Skeletal muscle satellite cell (primary cell): ENCODE data around the gene MSMB. TPM values are rescaled to one million over a fixed set of nuclear protein-coding genes. Genes with fewer than 3 reads are reported as not detected.
"Not testable (repeated sequence)": the region's sequence is repeated elsewhere in the genome, so short reads cannot be mapped to it uniquely, and the experiment has no call there.

Experiments used
- H3K27me3 ChIP-seq: 2 replicates; pipeline ENCODE4 v1.7.0; 2013; ENCODE audit warnings: low read length; ENCODE audit not compliant: control insufficient read depth, insufficient read depth
- H3K36me3 ChIP-seq: 2 replicates; pipeline ENCODE4 v1.7.0; 2013; ENCODE audit warnings: mild to moderate bottlenecking, control low read depth, low read length; ENCODE audit not compliant: insufficient read depth
- H3K4me1 ChIP-seq: 2 replicates; pipeline ENCODE4 v1.7.0; 2013; ENCODE audit warnings: low read length; ENCODE audit not compliant: control insufficient read depth, insufficient read depth
- H3K4me2 ChIP-seq: 2 replicates; pipeline ENCODE4 v1.7.0; 2013; ENCODE audit warnings: mild to moderate bottlenecking, low read length
- H3K4me3 ChIP-seq: 2 replicates; pipeline ENCODE4 v1.7.0; 2013; ENCODE audit warnings: low read length
- H3K9ac ChIP-seq: 2 replicates; pipeline ENCODE4 v1.7.0; 2013; ENCODE audit warnings: mild to moderate bottlenecking, low read depth, low read length, moderate library complexity
- H3K9me3 ChIP-seq: replicated peaks from 2 replicates; pipeline ENCODE4 v1.7.0; 2013; ENCODE audit warnings: mild to moderate bottlenecking, control low read depth, low read length
- small RNA-seq: library from RNA; depleted of rRNA; stranded (forward); fragments of <200 nt; gene quantifications from one replicate; pipeline ENCODE3, GENCODE V24; 2012

MSMB gene

DNA sequence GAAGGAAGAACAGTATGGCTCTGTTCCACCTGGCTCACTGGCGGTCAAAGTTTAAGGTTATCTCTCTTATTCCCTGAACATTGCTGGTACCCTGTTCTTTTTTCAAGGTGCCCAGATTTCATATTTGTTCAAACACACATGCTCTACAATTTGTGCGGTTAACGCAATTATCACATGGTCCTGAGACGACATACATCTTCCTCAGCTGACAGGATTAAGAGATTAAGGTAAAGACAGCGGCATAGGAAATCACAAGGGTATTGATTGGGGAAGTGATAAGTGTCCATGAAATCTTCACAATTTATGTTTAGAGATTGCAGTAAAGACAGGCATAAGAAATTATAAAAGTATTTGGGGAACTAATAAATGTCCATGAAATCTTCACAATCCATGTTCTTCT, 46.1 kb downstream of the MSMB start:
- H3K9me3 ChIP-seq, H3K4me3 ChIP-seq, H3K9ac ChIP-seq, H3K4me1 ChIP-seq, H3K27me3 ChIP-seq, H3K4me2 ChIP-seq: not testable (repeated sequence)
- peaks cover 52% of the 10 kb centered on the region for H3K36me3 ChIP-seq

DNA sequence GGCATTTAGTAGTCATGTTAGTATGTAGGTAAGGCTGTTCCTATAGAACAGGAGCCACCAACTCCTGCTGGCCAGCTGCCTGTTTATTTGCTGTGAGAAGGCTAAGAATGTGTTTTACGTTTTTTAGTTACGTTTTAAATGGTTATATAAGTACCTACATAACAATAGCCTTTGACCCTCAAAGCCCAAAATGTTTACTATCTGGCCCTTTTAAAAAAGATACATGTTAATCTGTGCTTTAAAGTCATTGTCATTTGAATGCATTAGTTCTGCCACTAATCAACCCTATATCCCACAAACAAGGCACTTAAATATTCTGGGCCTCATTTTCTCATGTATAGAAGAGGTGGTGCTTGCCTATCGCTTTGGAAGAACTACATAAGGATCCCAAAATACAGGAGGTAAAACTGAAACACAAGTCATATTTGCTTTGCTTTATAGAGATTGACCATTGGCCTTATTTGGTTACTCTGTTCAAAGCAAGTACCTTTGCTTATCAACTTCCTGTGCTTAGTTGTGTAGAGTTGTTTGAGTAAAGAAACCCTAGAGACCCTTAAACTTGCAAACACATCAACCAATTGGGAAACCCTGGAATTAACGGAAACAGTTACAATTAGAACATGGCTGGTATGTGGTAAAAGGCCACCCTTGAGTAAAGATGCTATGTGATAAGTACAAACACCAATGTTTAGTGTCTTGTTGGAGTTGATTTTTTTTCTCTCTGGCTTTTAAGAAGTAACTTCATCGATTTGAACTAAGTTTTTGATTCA, 47.9 kb downstream of the MSMB start:
- Histone ChIP-seq H3K4me3 (no peak overlapping the region), H3K4me1 (no peaks in the 10 kb centered on the region), H3K9me3 (no peaks in the 10 kb centered on the region), H3K27me3 (no peaks in the 10 kb centered on the region), H3K4me2 (no peak overlapping the region), H3K9ac (no peak overlapping the region), H3K36me3 (peaks cover 34% of the 10 kb centered on the region)

DNA sequence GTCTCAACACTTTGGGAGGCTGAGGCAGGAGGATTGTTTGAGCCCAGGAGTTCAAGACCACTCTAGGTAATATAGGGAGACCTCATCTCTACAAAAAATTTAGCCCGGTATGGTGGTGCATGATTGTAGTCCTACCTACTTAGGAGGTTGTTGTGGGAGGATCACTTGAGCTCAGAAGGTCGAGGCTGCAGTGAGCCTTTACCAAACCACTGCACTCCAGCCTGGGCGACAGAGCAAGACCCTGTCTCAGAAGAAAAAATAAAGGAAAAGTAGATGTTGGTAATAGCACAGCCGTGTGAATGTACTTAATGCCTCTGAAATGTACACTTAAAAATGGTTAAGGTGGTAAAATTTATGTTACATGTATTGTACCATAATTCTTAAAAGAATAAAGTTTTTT, 48.5 kb downstream of the MSMB start:
- Histone ChIP-seq H3K9ac (no peak overlapping the region), H3K4me1 (no peaks in the 10 kb centered on the region), H3K9me3 (no peaks in the 10 kb centered on the region), H3K4me2 (no peak overlapping the region), H3K27me3 (no peaks in the 10 kb centered on the region), H3K36me3 (peaks cover 28% of the 10 kb centered on the region), H3K4me3 (no peak overlapping the region)

DNA sequence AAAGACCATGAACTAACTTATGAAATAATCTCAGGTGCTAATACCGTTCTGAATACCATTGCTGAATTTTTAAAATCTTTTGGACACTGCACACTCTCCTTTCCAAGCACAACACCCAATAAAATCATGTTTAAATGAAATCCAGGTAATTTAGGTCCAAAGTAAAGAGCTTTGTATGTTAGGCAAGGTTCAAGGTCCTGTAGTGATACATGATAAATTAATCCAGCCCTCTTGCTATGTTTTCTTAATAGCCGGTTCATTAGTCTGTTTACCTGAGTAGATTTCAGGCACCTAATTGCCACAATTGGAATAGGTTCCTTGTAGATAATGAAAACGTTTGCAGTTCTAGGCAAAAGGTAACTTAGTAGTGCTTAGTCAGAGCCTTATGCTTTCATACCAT, 60.5 kb downstream of the MSMB start:
- not testable (repeated sequence) for H3K27me3 ChIP-seq

DNA sequence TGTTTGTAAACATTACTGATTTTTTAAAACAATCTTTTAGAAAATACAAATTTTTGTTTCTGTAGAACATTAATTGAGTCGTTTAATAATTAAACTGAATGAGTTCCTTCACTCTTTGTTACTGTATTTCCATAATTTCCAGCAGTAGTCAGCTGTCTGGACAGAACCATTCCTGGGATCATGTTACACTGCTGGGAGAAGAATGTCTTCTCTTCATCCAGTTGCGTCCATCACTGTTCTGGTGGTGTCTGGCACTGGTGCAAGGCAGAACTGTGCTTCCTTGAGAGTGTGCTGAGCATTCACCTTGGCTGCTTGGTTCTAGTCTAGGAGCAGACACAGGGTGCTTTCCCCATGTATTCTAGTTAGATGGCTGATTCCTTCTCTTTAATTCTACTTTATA, 61.6 kb downstream of the MSMB start:
- not testable (repeated sequence) for H3K4me1 ChIP-seq, H3K27me3 ChIP-seq, H3K4me2 ChIP-seq, H3K9ac ChIP-seq, H3K4me3 ChIP-seq, H3K9me3 ChIP-seq, H3K36me3 ChIP-seq

More for the DNA sequence above, 60.5 kb downstream of the MSMB start:
- H3K4me2 ChIP-seq, H3K4me1 ChIP-seq, H3K4me3 ChIP-seq, H3K9me3 ChIP-seq, H3K36me3 ChIP-seq, H3K9ac ChIP-seq: not testable (repeated sequence)

DNA sequence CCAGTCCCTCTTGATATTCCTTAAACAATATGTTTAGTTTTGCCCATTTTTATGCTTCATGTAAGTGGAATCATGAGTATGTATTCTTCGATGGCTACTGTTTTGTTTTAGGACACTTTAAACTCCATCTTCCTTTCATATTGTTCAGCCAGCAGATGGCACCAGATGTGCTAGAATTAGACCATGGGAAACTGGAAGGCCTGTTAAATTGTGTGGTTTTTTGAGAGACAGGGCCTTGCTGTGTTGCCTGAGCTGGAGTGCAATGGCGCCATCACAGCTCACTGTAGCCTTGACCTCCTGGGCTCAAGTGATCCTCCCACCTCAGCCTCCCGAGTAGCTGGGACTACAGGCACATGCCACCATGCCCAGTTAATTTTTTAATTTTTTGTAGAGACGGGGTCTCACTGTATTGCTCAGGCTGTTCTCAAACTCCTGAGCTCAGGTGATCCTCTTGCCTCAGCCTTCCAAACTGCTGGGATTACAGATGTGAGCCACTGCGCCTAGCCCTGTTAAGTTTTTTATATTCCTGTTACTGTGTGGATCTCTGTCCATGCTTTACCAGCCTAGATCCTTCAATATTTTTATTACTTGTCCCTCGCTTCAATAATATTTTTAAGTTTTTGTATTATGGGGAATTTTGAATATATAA, 62.4 kb downstream of the MSMB start:
- H3K9ac ChIP-seq, H3K9me3 ChIP-seq, H3K4me3 ChIP-seq, H3K27me3 ChIP-seq, H3K4me1 ChIP-seq, H3K4me2 ChIP-seq, H3K36me3 ChIP-seq: not testable (repeated sequence)

Small RNAs within 50 kb of the gene (small RNA-seq; reads per million reads assigned to genes)
- gene SNORA74C-1: not detected
